ENCODE results near the gene DNAH2. TPM values are rescaled to one million over a fixed set of nuclear protein-coding genes. Genes with fewer than 3 reads are reported as not detected.
A peak's percentile ranks its signal among the peaks of the same experiment; 100 is the strongest.
"Not testable (repeated sequence)": the region's sequence is repeated elsewhere in the genome, so short reads cannot be mapped to it uniquely, and the experiment has no call there.

DNAH2 gene
- total RNA-seq, 1 donor from 2014 or later, result 0.62 TPM

- peak; percentile 77 for DNase-seq
These were observed 134.1 kb downstream of the DNAH2 start for GRCh38 chr17:7851438-7852261.

GRCh38 chr17:7852262-7852670, 134.7 kb downstream of the DNAH2 start:
- no peak for DNase-seq

GRCh38 chr17:7852919-7853690, 135.6 kb downstream of the DNAH2 start:
- DNase-seq, result no peak

GRCh38 chr17:7853691-7854038, 136.1 kb downstream of the DNAH2 start:
- DNase-seq, result no peak

GRCh38 chr17:7854078-7854777, 136.7 kb downstream of the DNAH2 start:
- DNase-seq, result no peak

GRCh38 chr17:7854851-7855659, 137.5 kb downstream of the DNAH2 start, which contains the start of gene TMEM88:
Gene TMEM88 (plus strand): TSS chr17:7855066. CDS start chr17:7855075, 9 bp downstream.
- DNase-seq, result no peak

GRCh38 chr17:7855660-7856010, 138.1 kb downstream of the DNAH2 start:
- no peak for DNase-seq

- no peak for DNase-seq
These were observed 138.7 kb downstream of the DNAH2 start for GRCh38 chr17:7856011-7856810.

- peak; percentile 96 for DNase-seq
These were observed 139.5 kb downstream of the DNAH2 start, which contains the start of gene NAA38 for GRCh38 chr17:7856811-7857712. Gene NAA38 (minus strand): TSS chr17:7857559. CDS start chr17:7857463, 96 bp downstream.

GRCh38 chr17:7857713-7858521, 140.4 kb downstream of the DNAH2 start, which contains the start of gene CYB5D1:
Gene CYB5D1 (plus strand): TSS chr17:7858003. CDS start chr17:7858135, 132 bp downstream.
- DNase-seq, result peak; percentile 88

GRCh38 chr17:7858522-7858810, 140.9 kb downstream of the DNAH2 start:
- no peak for DNase-seq

GRCh38 chr17:7859028-7859427, 141.5 kb downstream of the DNAH2 start:
- no peak for DNase-seq

- no peak for DNase-seq
These were observed 145.3 kb downstream of the DNAH2 start for GRCh38 chr17:7862692-7863437.

- not testable (repeated sequence) for DNase-seq
These were observed 146.8 kb downstream of the DNAH2 start for GRCh38 chr17:7864384-7864783.

- DNase-seq, result no peak
These were observed 147.6 kb downstream of the DNAH2 start for GRCh38 chr17:7864995-7865650.

GRCh38 chr17:7867881-7868329, 150.4 kb downstream of the DNAH2 start:
- DNase-seq, result no peak

GRCh38 chr17:7873051-7873450, 155.5 kb downstream of the DNAH2 start:
- no peak for DNase-seq

Measured in occipital lobe (tissue), 2 donors.